Measurements from ENCODE around the gene GATC.

GRCh38 chr12:120497524-120498150, 51.4 kb downstream of the GATC start:
- TF ChIP-seq CTCF (IDR thresholded peaks at IDR 0.05) = no peak
- no peak for TF ChIP-seq EZH2 (IDR thresholded peaks at IDR 0.05; ENCODE audit: borderline replicate concordance, insufficient read depth, low read depth, low read length, poor library complexity, severe bottlenecking)
